ENCODE data around the gene NPIPA1. TPM values are rescaled to one million over a fixed set of nuclear protein-coding genes. Genes with fewer than 3 reads are reported as not detected.

Gene NPIPA1
- total RNA-seq, 2 experiments from 2014 or later = 84.1 TPM

Other genes with a start within 250 kb of the NPIPA1 start
- gene PLA2G10, start 243.1 kb upstream of the NPIPA1 start, total RNA-seq = not detected
- gene NPIPA3, start 234.0 kb upstream of the NPIPA1 start, total RNA-seq = 1 to 10 TPM in 1 of 2 experiments, not detected in 1; 7.6 TPM
- gene NPIPA2, start 194.9 kb upstream of the NPIPA1 start, total RNA-seq = 1 to 10 TPM in 1 of 2 experiments, under 1 TPM in 1; 0.68 to 8.0 TPM
- 10 to 100 TPM; 46.3 to 46.8 TPM for gene NOMO1, start 103.7 kb upstream of the NPIPA1 start, total RNA-seq
- gene PDXDC1, start 37.6 kb downstream of the NPIPA1 start, total RNA-seq = 10 to 100 TPM; 50.1 to 53.4 TPM
- 10 to 100 TPM; 58.6 to 59.1 TPM for gene NTAN1, start 118.6 kb downstream of the NPIPA1 start, total RNA-seq
- gene RRN3, start 156.8 kb downstream of the NPIPA1 start, total RNA-seq = 10 to 100 TPM; 26.1 to 26.8 TPM